Neural cell (in vitro differentiated cells): Measurements from ENCODE around the gene H6PD.

Experiments used
- EP300 ChIP-seq: fragments of 450-650 bp; conservative IDR thresholded peaks from 2 replicates; pipeline ENCODE4 v1.6.1; 2014; ENCODE audit warnings: antibody characterized with exemption, mild to moderate bottlenecking, moderate library complexity; ENCODE audit not compliant: poor library complexity, severe bottlenecking
- EZH2 ChIP-seq: fragments of 200-600, 300-800 bp; shearing (Covaris generic), sonication (generic); IDR thresholded peaks from 2 replicates; pipeline ENCODE4 v1.6.1; 2014; ENCODE audit warnings: antibody characterized with exemption, low read length, borderline replicate concordance, mild to moderate bottlenecking; ENCODE audit not compliant: insufficient read depth, poor library complexity, severe bottlenecking
- RAD21 ChIP-seq: fragments of 450-650 bp; conservative IDR thresholded peaks from 2 replicates; pipeline ENCODE4 v1.6.1; 2014; ENCODE audit warnings: antibody characterized with exemption, mild to moderate bottlenecking, moderate library complexity
- SMC3 ChIP-seq: fragments of 450-650 bp; conservative IDR thresholded peaks from 2 replicates; pipeline ENCODE4 v1.6.1; 2014; ENCODE audit warnings: antibody characterized with exemption, mild to moderate bottlenecking, moderate library complexity; ENCODE audit not compliant: poor library complexity
- TF ChIP-seq, protein P1 (sequence below): fragments of 450-650 bp; IDR thresholded peaks from 2 replicates; pipeline ENCODE4 v1.5.1; 2014; ENCODE audit warnings: antibody characterized with exemption, mild to moderate bottlenecking, moderate library complexity; ENCODE audit not compliant: poor library complexity, severe bottlenecking
- TF ChIP-seq, protein P2 (sequence below): IDR thresholded peaks from 2 replicates; pipeline ENCODE4 v1.6.1; 2012; ENCODE audit warnings: borderline replicate concordance

- no peak for TF ChIP-seq EP300
- TF ChIP-seq EZH2 = no peak
- TF ChIP-seq, protein P1, sequence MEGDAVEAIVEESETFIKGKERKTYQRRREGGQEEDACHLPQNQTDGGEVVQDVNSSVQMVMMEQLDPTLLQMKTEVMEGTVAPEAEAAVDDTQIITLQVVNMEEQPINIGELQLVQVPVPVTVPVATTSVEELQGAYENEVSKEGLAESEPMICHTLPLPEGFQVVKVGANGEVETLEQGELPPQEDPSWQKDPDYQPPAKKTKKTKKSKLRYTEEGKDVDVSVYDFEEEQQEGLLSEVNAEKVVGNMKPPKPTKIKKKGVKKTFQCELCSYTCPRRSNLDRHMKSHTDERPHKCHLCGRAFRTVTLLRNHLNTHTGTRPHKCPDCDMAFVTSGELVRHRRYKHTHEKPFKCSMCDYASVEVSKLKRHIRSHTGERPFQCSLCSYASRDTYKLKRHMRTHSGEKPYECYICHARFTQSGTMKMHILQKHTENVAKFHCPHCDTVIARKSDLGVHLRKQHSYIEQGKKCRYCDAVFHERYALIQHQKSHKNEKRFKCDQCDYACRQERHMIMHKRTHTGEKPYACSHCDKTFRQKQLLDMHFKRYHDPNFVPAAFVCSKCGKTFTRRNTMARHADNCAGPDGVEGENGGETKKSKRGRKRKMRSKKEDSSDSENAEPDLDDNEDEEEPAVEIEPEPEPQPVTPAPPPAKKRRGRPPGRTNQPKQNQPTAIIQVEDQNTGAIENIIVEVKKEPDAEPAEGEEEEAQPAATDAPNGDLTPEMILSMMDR = no peak
- TF ChIP-seq, protein P2, sequence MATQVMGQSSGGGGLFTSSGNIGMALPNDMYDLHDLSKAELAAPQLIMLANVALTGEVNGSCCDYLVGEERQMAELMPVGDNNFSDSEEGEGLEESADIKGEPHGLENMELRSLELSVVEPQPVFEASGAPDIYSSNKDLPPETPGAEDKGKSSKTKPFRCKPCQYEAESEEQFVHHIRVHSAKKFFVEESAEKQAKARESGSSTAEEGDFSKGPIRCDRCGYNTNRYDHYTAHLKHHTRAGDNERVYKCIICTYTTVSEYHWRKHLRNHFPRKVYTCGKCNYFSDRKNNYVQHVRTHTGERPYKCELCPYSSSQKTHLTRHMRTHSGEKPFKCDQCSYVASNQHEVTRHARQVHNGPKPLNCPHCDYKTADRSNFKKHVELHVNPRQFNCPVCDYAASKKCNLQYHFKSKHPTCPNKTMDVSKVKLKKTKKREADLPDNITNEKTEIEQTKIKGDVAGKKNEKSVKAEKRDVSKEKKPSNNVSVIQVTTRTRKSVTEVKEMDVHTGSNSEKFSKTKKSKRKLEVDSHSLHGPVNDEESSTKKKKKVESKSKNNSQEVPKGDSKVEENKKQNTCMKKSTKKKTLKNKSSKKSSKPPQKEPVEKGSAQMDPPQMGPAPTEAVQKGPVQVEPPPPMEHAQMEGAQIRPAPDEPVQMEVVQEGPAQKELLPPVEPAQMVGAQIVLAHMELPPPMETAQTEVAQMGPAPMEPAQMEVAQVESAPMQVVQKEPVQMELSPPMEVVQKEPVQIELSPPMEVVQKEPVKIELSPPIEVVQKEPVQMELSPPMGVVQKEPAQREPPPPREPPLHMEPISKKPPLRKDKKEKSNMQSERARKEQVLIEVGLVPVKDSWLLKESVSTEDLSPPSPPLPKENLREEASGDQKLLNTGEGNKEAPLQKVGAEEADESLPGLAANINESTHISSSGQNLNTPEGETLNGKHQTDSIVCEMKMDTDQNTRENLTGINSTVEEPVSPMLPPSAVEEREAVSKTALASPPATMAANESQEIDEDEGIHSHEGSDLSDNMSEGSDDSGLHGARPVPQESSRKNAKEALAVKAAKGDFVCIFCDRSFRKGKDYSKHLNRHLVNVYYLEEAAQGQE = no peak
- no peak for TF ChIP-seq SMC3
- no peak for TF ChIP-seq RAD21
Observed at GRCh38 chr1:9309991-9310390, 75.4 kb downstream of the H6PD start.
